Measurements from ENCODE around the gene RNF19B.
"Not testable (repeated sequence)": the region's sequence is repeated elsewhere in the genome, so short reads cannot be mapped to it uniquely, and the experiment has no call there.

DNA sequence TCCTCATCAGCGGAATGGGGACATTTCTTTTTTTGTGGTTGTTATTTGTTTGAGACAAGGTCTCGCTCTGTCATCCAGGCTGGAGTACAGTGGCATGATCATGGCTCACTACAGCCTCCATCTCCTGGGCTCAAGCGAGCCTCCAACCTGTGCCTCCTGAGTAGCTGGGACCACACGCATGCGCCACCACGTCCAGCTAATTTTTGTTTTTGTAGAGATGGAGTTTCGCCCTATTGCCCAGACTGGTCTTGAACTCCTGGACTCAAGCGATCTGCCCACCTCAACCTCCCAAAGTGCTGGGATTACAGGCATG is 28.7 kb upstream of the RNF19B start:
- TF ChIP-seq, protein P1, sequence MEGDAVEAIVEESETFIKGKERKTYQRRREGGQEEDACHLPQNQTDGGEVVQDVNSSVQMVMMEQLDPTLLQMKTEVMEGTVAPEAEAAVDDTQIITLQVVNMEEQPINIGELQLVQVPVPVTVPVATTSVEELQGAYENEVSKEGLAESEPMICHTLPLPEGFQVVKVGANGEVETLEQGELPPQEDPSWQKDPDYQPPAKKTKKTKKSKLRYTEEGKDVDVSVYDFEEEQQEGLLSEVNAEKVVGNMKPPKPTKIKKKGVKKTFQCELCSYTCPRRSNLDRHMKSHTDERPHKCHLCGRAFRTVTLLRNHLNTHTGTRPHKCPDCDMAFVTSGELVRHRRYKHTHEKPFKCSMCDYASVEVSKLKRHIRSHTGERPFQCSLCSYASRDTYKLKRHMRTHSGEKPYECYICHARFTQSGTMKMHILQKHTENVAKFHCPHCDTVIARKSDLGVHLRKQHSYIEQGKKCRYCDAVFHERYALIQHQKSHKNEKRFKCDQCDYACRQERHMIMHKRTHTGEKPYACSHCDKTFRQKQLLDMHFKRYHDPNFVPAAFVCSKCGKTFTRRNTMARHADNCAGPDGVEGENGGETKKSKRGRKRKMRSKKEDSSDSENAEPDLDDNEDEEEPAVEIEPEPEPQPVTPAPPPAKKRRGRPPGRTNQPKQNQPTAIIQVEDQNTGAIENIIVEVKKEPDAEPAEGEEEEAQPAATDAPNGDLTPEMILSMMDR (IDR thresholded peaks at IDR 0.05): not testable (repeated sequence)
- not testable (repeated sequence) for TF ChIP-seq POLR2AphosphoS5 (IDR thresholded peaks at IDR 0.05; ENCODE audit: insufficient read depth in 1 of 2, low read depth in 1 of 2)

Data from vagina (tissue), 2 donors.